Measurements from ENCODE around the gene LAMA3. TPM values are rescaled to one million over a fixed set of nuclear protein-coding genes. Genes with fewer than 3 reads are reported as not detected.

LAMA3 gene
- total RNA-seq, 1 experiment from 2014 or later = 34.6 TPM

DNA sequence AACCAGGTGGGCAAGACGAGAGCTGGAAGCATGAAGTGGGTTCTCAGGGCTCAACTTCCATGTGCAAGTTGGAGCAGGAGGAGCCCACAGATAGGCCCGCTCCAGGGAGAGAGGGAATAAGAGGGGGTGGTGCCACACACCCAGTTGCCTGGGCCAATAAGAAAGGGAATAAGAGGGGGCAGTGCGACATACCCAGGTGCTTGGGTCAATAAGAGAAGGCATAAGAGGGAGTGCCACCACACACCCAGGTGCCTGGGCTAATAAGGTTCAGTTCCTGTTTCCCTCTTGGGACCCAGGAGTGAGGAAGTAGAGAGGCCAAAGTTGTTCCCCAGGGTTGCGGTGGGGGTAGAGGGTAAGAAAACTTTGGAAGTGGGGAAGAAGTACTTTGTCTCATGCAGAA is 127.5 kb downstream of the LAMA3 start:
- no peak overlapping the region for H3K4me3 Mint-ChIP-seq (ENCODE audit: unreplicated experiment)
- peaks cover 9% of the 10 kb centered on the region for H3K36me3 Mint-ChIP-seq (ENCODE audit: insufficient read depth, unreplicated experiment)

DNA sequence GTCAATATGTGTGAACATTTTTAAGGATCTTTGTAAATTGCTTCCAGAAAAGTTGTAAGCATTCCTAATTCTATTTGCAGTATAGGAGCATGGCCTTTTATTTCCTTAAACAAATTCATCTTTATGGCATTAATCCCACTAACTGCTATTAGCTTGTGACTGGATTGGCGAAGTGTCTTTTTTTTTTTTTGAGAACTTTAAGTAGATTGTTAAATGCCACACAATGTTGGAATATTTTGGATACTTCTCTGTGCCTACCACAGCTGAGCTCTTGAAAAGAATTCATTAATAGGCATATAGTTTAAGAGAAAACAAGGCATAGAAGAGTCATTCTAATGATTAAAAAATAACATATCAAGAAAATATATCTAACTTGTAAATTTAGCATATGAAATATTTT is 129.7 kb downstream of the LAMA3 start:
- Mint-ChIP-seq H3K27ac (ENCODE audit: unreplicated experiment) (no peak overlapping the region), H3K9me3 (ENCODE audit: unreplicated experiment) (no peaks in the 10 kb centered on the region), H3K27me3 (ENCODE audit: insufficient read depth, unreplicated experiment) (no peaks in the 10 kb centered on the region), H3K4me1 (ENCODE audit: low read depth, unreplicated experiment) (no peaks in the 10 kb centered on the region), H3K4me3 (ENCODE audit: unreplicated experiment) (no peak overlapping the region), H3K36me3 (ENCODE audit: insufficient read depth, unreplicated experiment) (peaks cover 9% of the 10 kb centered on the region)
- POLR2A ChIA-PET = no interaction called here
- H3K36me3 ChIP-seq (ENCODE audit: control insufficient read depth, insufficient read depth, low read length) = no peaks in the 10 kb centered on the region
- intact Hi-C loops (cut with micrococcal nuclease; ENCODE audit: unreplicated experiment) = no loop called here
- H3K4me3 ChIP-seq (ENCODE audit: low read depth, low read length) = no peak overlapping the region
- CTCF ChIA-PET = no interaction called here
- no peaks in the 10 kb centered on the region for H3K9me3 ChIP-seq
- H3K27me3 ChIP-seq (replicated peaks; ENCODE audit: control insufficient read depth, insufficient read depth, low read length) = no peaks in the 10 kb centered on the region
- BruUV-seq (replicated peaks) = no TSS peak
- DNase-seq = no peak
- TF ChIP-seq, protein P1, sequence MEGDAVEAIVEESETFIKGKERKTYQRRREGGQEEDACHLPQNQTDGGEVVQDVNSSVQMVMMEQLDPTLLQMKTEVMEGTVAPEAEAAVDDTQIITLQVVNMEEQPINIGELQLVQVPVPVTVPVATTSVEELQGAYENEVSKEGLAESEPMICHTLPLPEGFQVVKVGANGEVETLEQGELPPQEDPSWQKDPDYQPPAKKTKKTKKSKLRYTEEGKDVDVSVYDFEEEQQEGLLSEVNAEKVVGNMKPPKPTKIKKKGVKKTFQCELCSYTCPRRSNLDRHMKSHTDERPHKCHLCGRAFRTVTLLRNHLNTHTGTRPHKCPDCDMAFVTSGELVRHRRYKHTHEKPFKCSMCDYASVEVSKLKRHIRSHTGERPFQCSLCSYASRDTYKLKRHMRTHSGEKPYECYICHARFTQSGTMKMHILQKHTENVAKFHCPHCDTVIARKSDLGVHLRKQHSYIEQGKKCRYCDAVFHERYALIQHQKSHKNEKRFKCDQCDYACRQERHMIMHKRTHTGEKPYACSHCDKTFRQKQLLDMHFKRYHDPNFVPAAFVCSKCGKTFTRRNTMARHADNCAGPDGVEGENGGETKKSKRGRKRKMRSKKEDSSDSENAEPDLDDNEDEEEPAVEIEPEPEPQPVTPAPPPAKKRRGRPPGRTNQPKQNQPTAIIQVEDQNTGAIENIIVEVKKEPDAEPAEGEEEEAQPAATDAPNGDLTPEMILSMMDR (IDR thresholded peaks at IDR 0.05; ENCODE audit: insufficient read depth in 1 of 2, low read depth in 1 of 2, low read length in 1 of 2, severe bottlenecking in 1 of 2, unreplicated experiment in 1 of 2) = no peak
- no peaks in the 10 kb centered on the region for H3K4me1 ChIP-seq

More for the DNA sequence above, 127.5 kb downstream of the LAMA3 start:
- intact Hi-C loops (cut with micrococcal nuclease; ENCODE audit: unreplicated experiment) = no loop called here
- ChIA-PET POLR2A (no interaction called here), CTCF (no interaction called here)
- H3K4me1 Mint-ChIP-seq (ENCODE audit: low read depth, unreplicated experiment) = no peaks in the 10 kb centered on the region
- H3K9me3 ChIP-seq = no peaks in the 10 kb centered on the region
- no peak overlapping the region for H3K27ac Mint-ChIP-seq (ENCODE audit: unreplicated experiment)
- TF ChIP-seq, protein P1 (IDR thresholded peaks at IDR 0.05; ENCODE audit: insufficient read depth in 1 of 2, low read depth in 1 of 2, low read length in 1 of 2, severe bottlenecking in 1 of 2, unreplicated experiment in 1 of 2) = no peak
- no peak for DNase-seq
- no peaks in the 10 kb centered on the region for H3K9me3 Mint-ChIP-seq (ENCODE audit: unreplicated experiment)
- no peaks in the 10 kb centered on the region for H3K27me3 Mint-ChIP-seq (ENCODE audit: insufficient read depth, unreplicated experiment)
- no peak overlapping the region for H3K4me3 ChIP-seq (ENCODE audit: low read depth, low read length)
- H3K36me3 ChIP-seq (ENCODE audit: control insufficient read depth, insufficient read depth, low read length) = no peaks in the 10 kb centered on the region
- no peaks in the 10 kb centered on the region for H3K27me3 ChIP-seq (replicated peaks; ENCODE audit: control insufficient read depth, insufficient read depth, low read length)
- BruUV-seq (replicated peaks) = no TSS peak
- no peaks in the 10 kb centered on the region for H3K4me1 ChIP-seq

DNA sequence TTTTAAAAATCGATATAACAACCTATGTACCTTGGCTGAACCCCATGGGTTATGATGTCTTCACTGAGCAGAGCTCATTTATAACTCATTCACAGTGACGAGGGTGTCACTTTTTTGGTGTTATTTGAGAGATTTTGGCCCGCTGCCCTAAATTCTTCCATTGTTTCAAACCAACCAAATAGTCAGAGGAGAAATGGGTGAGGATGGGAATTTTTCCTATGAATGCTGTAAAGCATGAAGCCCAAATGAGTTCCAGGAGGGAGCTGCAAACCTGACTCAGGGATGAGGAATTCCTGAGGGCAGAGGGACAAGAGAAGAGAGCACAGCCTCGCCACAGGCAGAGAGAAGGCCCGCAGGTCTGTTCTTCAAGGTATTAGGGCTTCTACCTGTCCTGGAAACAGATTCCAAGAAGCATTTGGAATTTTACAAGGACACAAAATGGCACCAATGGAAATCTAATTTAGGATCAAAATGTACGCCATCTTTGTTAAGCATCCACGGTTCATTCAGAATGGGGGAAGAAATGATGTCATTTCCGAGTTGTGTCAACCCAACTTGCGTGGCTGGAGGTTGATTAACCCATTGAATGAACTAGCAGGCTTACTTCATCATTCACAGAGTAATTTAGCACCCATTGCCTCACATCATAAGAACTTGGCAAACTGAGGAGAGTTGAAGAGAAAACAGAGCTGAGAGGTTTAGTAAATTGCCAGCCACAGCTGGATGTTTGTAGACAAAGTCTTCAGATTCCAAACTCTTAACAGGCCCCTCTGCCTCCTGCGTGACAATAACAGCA is 133.5 kb downstream of the LAMA3 start:
- no peak for DNase-seq
- H3K36me3 Mint-ChIP-seq (ENCODE audit: insufficient read depth, unreplicated experiment) = no peaks in the 10 kb centered on the region
- Histone ChIP-seq H3K36me3 (ENCODE audit: control insufficient read depth, insufficient read depth, low read length) (no peaks in the 10 kb centered on the region), H3K4me3 (ENCODE audit: low read depth, low read length) (no peak overlapping the region), H3K9me3 (no peaks in the 10 kb centered on the region), H3K4me1 (no peaks in the 10 kb centered on the region), H3K27me3 (replicated peaks; ENCODE audit: control insufficient read depth, insufficient read depth, low read length) (no peaks in the 10 kb centered on the region)
- H3K9me3 Mint-ChIP-seq (ENCODE audit: unreplicated experiment) = no peaks in the 10 kb centered on the region
- intact Hi-C loops (cut with micrococcal nuclease; ENCODE audit: unreplicated experiment) = no loop called here
- H3K4me3 Mint-ChIP-seq (ENCODE audit: unreplicated experiment) = no peak overlapping the region
- CTCF ChIA-PET = no interaction called here
- TF ChIP-seq, protein P1 (IDR thresholded peaks at IDR 0.05; ENCODE audit: insufficient read depth in 1 of 2, low read depth in 1 of 2, low read length in 1 of 2, severe bottlenecking in 1 of 2, unreplicated experiment in 1 of 2) = no peak
- no peaks in the 10 kb centered on the region for H3K27me3 Mint-ChIP-seq (ENCODE audit: insufficient read depth, unreplicated experiment)
- no peak overlapping the region for H3K27ac Mint-ChIP-seq (ENCODE audit: unreplicated experiment)
- BruUV-seq (replicated peaks) = no TSS peak
- H3K4me1 Mint-ChIP-seq (ENCODE audit: low read depth, unreplicated experiment) = no peaks in the 10 kb centered on the region
- POLR2A ChIA-PET = no interaction called here
